ENCODE results near the gene FMN1. TPM values are rescaled to one million over a fixed set of nuclear protein-coding genes. Genes with fewer than 3 reads are reported as not detected.

The FMN1 gene
- total RNA-seq, 2 donors from 2014 or later, result 13.7 to 17.1 TPM

- no peak for DNase-seq
- Histone ChIP-seq H3K4me1 (no peaks in the 10 kb centered on the region), H3K27me3 (no peaks in the 10 kb centered on the region), H3K4me3 (no peak overlapping the region), H3K27ac (no peak overlapping the region), H3K9me3 (no peaks in the 10 kb centered on the region), H3K36me3 (replicated peaks in 1 of 2; ENCODE audit: insufficient read depth in 1 of 2, low read depth in 2 of 2) (no peaks in the 10 kb centered on the region)
- WGBS, 2 donors, result 88 to 93% methylated on average over 1 of the region's 1 CpG
- ATAC-seq, result no peak
- intact Hi-C loops (cut with DNase I), result no loop called here
- TF ChIP-seq CTCF (IDR thresholded peaks at IDR 0.05) (no peak), POLR2A (IDR thresholded peaks at IDR 0.05) (no peak)
Measured at GRCh38 chr15:33005582-33005981, 188.9 kb downstream of the FMN1 start.

- Histone ChIP-seq H3K27me3 (no peaks in the 10 kb centered on the region), H3K27ac (no peak overlapping the region), H3K4me1 (peaks cover 11% of the 10 kb centered on the region), H3K36me3 (replicated peaks in 1 of 2; ENCODE audit: insufficient read depth in 1 of 2, low read depth in 2 of 2) (no peaks in the 10 kb centered on the region), H3K4me3 (no peak overlapping the region), H3K9me3 (peaks cover 0 to 7% (median 0%) of the 10 kb centered on the region in 3 donors)
- TF ChIP-seq POLR2A (IDR thresholded peaks at IDR 0.05), result no peak
- intact Hi-C loops (cut with DNase I), result no loop called here
- ATAC-seq (no peak), DNase-seq (no peak)
Measured at GRCh38 chr15:33001926-33002325, 192.6 kb downstream of the FMN1 start.

GRCh38 chr15:32998979-32999672, 195.4 kb downstream of the FMN1 start:
- ATAC-seq, result peak; percentile 15
- intact Hi-C loops (cut with DNase I), result no loop called here
- TF ChIP-seq CTCF (IDR thresholded peaks at IDR 0.05), result no peak
- TF ChIP-seq POLR2A (IDR thresholded peaks at IDR 0.05), result no peak

GRCh38 chr15:32998182-32998581, 196.3 kb downstream of the FMN1 start:
- DNase-seq, result peak in 3 of 4 donors; percentile 27 to 59 (median 30)
- Histone ChIP-seq H3K27ac (no peak overlapping the region), H3K9me3 (peaks cover 0 to 7% (median 0%) of the 10 kb centered on the region in 3 donors), H3K4me1 (peaks cover 14% of the 10 kb centered on the region), H3K36me3 (replicated peaks in 1 of 2; ENCODE audit: insufficient read depth in 1 of 2, low read depth in 2 of 2) (no peaks in the 10 kb centered on the region), H3K4me3 (no peak overlapping the region), H3K27me3 (no peaks in the 10 kb centered on the region)
- intact Hi-C loops (cut with DNase I), result no loop called here
- no peak for TF ChIP-seq CTCF (IDR thresholded peaks at IDR 0.05)
- no peak for TF ChIP-seq POLR2A (IDR thresholded peaks at IDR 0.05)
- 30 to 39% methylated on average over 1 of the region's 1 CpG for WGBS, 2 donors
- ATAC-seq, result peak; percentile 60

More at GRCh38 chr15:32998979-32999672, 195.4 kb downstream of the FMN1 start:
- no peak overlapping the region for H3K27ac ChIP-seq
- WGBS, 2 donors, result 65 to 69% methylated on average over 4 of the region's 4 CpGs
- no peaks in the 10 kb centered on the region for H3K36me3 ChIP-seq (replicated peaks in 1 of 2; ENCODE audit: insufficient read depth in 1 of 2, low read depth in 2 of 2)
- peak in 1 of 4 donors; percentile 13 for DNase-seq
- no peaks in the 10 kb centered on the region for H3K27me3 ChIP-seq
- peaks cover 14% of the 10 kb centered on the region for H3K4me1 ChIP-seq
- H3K9me3 ChIP-seq, result peaks cover 0 to 7% (median 0%) of the 10 kb centered on the region in 3 donors
- H3K4me3 ChIP-seq, result no peak overlapping the region

- no peak for TF ChIP-seq POLR2A (IDR thresholded peaks at IDR 0.05)
- TF ChIP-seq CTCF (IDR thresholded peaks at IDR 0.05), result peak; percentile 19 to 58 (median 47)
- WGBS, 2 donors, result 95 to 100% methylated on average over 1 of the region's 1 CpG
- no peaks in the 10 kb centered on the region for H3K36me3 ChIP-seq (replicated peaks in 1 of 2; ENCODE audit: insufficient read depth in 1 of 2, low read depth in 2 of 2)
- no peak overlapping the region for H3K27ac ChIP-seq
- intact Hi-C loops (cut with DNase I), result no loop called here
- peaks cover 14% of the 10 kb centered on the region for H3K4me1 ChIP-seq
- DNase-seq, result no peak
- H3K4me3 ChIP-seq, result no peak overlapping the region
- no peaks in the 10 kb centered on the region for H3K27me3 ChIP-seq
- peaks cover 0 to 6% (median 0%) of the 10 kb centered on the region in 3 donors for H3K9me3 ChIP-seq
- no peak for ATAC-seq
Measured at GRCh38 chr15:32994810-32995424, 199.6 kb downstream of the FMN1 start.

Measured in body of pancreas (tissue), 4 donors.